Measurements from ENCODE around the gene CLMN. TPM values are rescaled to one million over a fixed set of nuclear protein-coding genes. Genes with fewer than 3 reads are reported as not detected.

The CLMN gene
- total and polyA plus RNA-seq, 2 of the 4 experiments (the other 2 are of a cell fraction) = 0.10 to 0.18 TPM

DNA sequence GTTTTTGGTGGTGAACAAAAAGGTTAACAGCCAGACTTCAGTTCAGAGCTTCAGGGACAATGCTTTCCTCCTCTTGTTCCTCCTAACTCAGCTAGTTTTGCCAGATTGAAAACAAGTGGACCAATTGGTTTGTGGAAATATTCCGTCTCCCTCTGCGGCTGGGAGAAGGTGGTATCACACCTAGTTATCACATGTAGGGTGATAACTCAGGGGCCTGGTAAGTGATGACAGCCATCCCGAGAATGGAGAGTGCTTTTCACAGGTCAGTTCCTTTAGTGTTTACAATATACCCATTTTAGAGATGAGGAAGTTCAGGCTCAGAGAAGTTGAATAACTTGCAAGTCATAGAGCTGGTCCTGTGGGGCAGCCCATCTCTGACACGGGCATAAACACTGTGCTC lies 101.7 kb downstream of the CLMN start:
- Histone ChIP-seq H3K4ac (ENCODE audit: low read depth, low read length) (no peak overlapping the region), H3K9ac (ENCODE audit: low read depth, low read length) (no peak overlapping the region), H3K56ac (ENCODE audit: extremely low read depth, insufficient read depth, low read length) (no peak overlapping the region), H3K23ac (ENCODE audit: low read depth, low read length) (no peak overlapping the region), H3K27ac (ENCODE audit: insufficient read depth, low read length) (no peak overlapping the region), H2BK120ac (ENCODE audit: low read depth, low read length) (no peak overlapping the region), H2AFZ (replicated peaks; ENCODE audit: low read length, poor library complexity) (no peak overlapping the region), H4K8ac (ENCODE audit: low read depth in 2 of 2, low read length in 2 of 2) (no peak overlapping the region), H2BK15ac (ENCODE audit: low read depth, low read length) (no peak overlapping the region), H2AK9ac (replicated peaks; ENCODE audit: low read depth, low read length, poor library complexity) (no peak overlapping the region), H4K91ac (ENCODE audit: insufficient read depth, low read depth, low read length) (no peak overlapping the region), H3K4me1 (ENCODE audit: control insufficient read depth, insufficient read depth, low read length) (peaks cover 2% of the 10 kb centered on the region; the same call in 1 of the 2 replicates), H3K79me1 (ENCODE audit: low read depth in 1 of 2, low read length in 2 of 2) (no peaks in the 10 kb centered on the region), H4K5ac (ENCODE audit: low read depth, low read length) (no peak overlapping the region), H2AK5ac (ENCODE audit: low read depth, low read length) (no peak overlapping the region), H3K18ac (ENCODE audit: low read depth, low read length) (no peak overlapping the region), H2BK5ac (ENCODE audit: low read depth, low read length, poor library complexity, severe bottlenecking) (no peak overlapping the region), H3K9me3 (ENCODE audit: control insufficient read depth, insufficient read depth, low read length) (no peaks in the 10 kb centered on the region), H4K20me1 (ENCODE audit: insufficient read depth, low read length) (no peaks in the 10 kb centered on the region), H3K14ac (replicated peaks; ENCODE audit: low read depth, low read length) (no peak overlapping the region), H3K4me2 (ENCODE audit: low read depth, low read length) (no peak overlapping the region), H2BK20ac (ENCODE audit: low read depth, low read length) (no peak overlapping the region), H3K27me3 (ENCODE audit: control insufficient read depth, insufficient read depth, low read length) (no peaks in the 10 kb centered on the region; the same call in none of the 2 replicates), H3K9me1 (ENCODE audit: insufficient read depth, low read length) (no peaks in the 10 kb centered on the region), H3K4me3 (ENCODE audit: insufficient read depth, low read depth, low read length) (no peak overlapping the region), H3K36me3 (ENCODE audit: control insufficient read depth, insufficient read depth, low read length) (no peaks in the 10 kb centered on the region)
- intact Hi-C loops (cut with micrococcal nuclease) = no loop called here
- dilution Hi-C loops (cut with HindIII; ENCODE audit: low sequenced_read_pairs, unreplicated experiment) = no loop called here
- POLR2A ChIA-PET (ENCODE audit: unreplicated experiment) = no interaction called here
- no peak for DNase-seq
- no peak for ATAC-seq (ENCODE audit: low read depth)
- in situ Hi-C loops (cut with MboI; ENCODE audit: low sequenced_read_pairs) = no loop called here
- no TSS peak for BruUV-seq (replicated peaks)
- no CpG with 5 or more reads among the region's 4 CpGs for WGBS, 2 experiments (ENCODE audit: extremely low coverage in 2 of 2, insufficient read length in 1 of 2)
- TF ChIP-seq, protein P1, sequence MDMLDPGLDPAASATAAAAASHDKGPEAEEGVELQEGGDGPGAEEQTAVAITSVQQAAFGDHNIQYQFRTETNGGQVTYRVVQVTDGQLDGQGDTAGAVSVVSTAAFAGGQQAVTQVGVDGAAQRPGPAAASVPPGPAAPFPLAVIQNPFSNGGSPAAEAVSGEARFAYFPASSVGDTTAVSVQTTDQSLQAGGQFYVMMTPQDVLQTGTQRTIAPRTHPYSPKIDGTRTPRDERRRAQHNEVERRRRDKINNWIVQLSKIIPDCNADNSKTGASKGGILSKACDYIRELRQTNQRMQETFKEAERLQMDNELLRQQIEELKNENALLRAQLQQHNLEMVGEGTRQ (IDR thresholded peaks at IDR 0.05; ENCODE audit: low read depth, low read length) = no peak
- TF ChIP-seq SMC3 (IDR thresholded peaks at IDR 0.05; ENCODE audit: low read depth, low read length) (no peak), RAD21 (IDR thresholded peaks at IDR 0.05; ENCODE audit: low read length) (no peak), ELK1 (IDR thresholded peaks at IDR 0.05; ENCODE audit: borderline replicate concordance, low read depth, low read length) (no peak), RFX5 (IDR thresholded peaks at IDR 0.05; ENCODE audit: low read depth, low read length) (no peak), FOS (IDR thresholded peaks at IDR 0.05; ENCODE audit: low read depth, low read length) (no peak), BHLHE40 (IDR thresholded peaks at IDR 0.05; ENCODE audit: low read depth, low read length) (no peak), NFE2L2 (IDR thresholded peaks at IDR 0.05; ENCODE audit: low read depth, low read length) (no peak), CHD1 (IDR thresholded peaks at IDR 0.05; ENCODE audit: low read depth, low read length) (no peak)
- CTCF ChIA-PET = no interaction called here

Data from IMR-90 (cell line).